HepG2 (cell line): ENCODE measurements around the gene CDH2. TPM values are rescaled to one million over a fixed set of nuclear protein-coding genes. Genes with fewer than 3 reads are reported as not detected.

ENCODE experiments used
- ARHGAP35 ChIP-seq: sonication (generic); formaldehyde crosslinking; IDR thresholded peaks from 2 replicates; pipeline ENCODE4 v1.9.0; 2022; ENCODE audit warnings: mild to moderate bottlenecking, inconsistent platforms, moderate library complexity, missing genetic modification reagents, borderline replicate concordance
- BRD4 ChIP-seq: sonication (generic); formaldehyde crosslinking; IDR thresholded peaks from 2 replicates; pipeline ENCODE4 v1.4.0; 2020; ENCODE audit warnings: missing genetic modification reagents
- CBX5 ChIP-seq: sonication (generic); formaldehyde crosslinking; IDR thresholded peaks from 2 replicates; pipeline ENCODE4 v1.4.0; 2020; ENCODE audit warnings: missing genetic modification reagents, borderline replicate concordance
- EP300 ChIP-seq, 3 experiments: sonication (generic) in 1 of 3; formaldehyde crosslinking in 1 of 3; IDR thresholded peaks; 2 replicates each; pipeline versions ENCODE4 v1.5.1 to v1.6.1; 2011 to 2020; ENCODE audit warnings: low read depth in 2 of 3, low read length in 2 of 3, borderline replicate concordance in 1 of 3, improper control_type of control experiment in 1 of 3, mild to moderate bottlenecking in 1 of 3, missing genetic modification reagents in 1 of 3, moderate library complexity in 1 of 3
- GLI4 ChIP-seq: sonication (generic); formaldehyde crosslinking; IDR thresholded peaks from 2 replicates; pipeline ENCODE4 v1.5.1; 2020; ENCODE audit warnings: missing genetic modification reagents, mild to moderate bottlenecking, moderate library complexity, borderline replicate concordance
- MTA3 ChIP-seq: sonication (generic); formaldehyde crosslinking; IDR thresholded peaks from 2 replicates; pipeline ENCODE4 v1.4.0; 2020; ENCODE audit warnings: missing genetic modification reagents
- SETDB1 ChIP-seq: sonication (generic); formaldehyde crosslinking; IDR thresholded peaks from 2 replicates; pipeline ENCODE4 v1.5.1; 2020; ENCODE audit warnings: missing genetic modification reagents, mild to moderate bottlenecking, borderline replicate concordance
- SP5 ChIP-seq: IDR thresholded peaks from 2 replicates; pipeline ENCODE4 v1.6.1; 2016; ENCODE audit warnings: low read depth, borderline replicate concordance
- ZNF251 ChIP-seq: sonication (generic); formaldehyde crosslinking; IDR thresholded peaks from 2 replicates; pipeline ENCODE4 v1.9.0; 2021; ENCODE audit warnings: mild to moderate bottlenecking, missing genetic modification reagents
- ZNF256 ChIP-seq: sonication (generic); formaldehyde crosslinking; conservative IDR thresholded peaks from 2 replicates; pipeline ENCODE4 v1.4.0; 2020; ENCODE audit warnings: missing genetic modification reagents
- polyA plus RNA-seq, 8 experiments: library from polyadenylated mRNA; depleted of rRNA in 3 of 8; stranded (reverse) in 7 of 8; unstranded in 1 of 8; fragments of >200 nt; fragmentation: Illumina TruSeq in 4 of 8; extraction: Trizol in 4 of 8; gene quantifications; 2 replicates each; pipeline versions ENCODE4 v1.2.1 to v1.2.3, GENCODE V29; 2011 to 2016; ENCODE audit warnings: low read depth in 4 of 8, missing spikeins in 1 of 8, mixed read lengths in 1 of 8; ENCODE audit not compliant: insufficient read depth in 1 of 8
- total RNA-seq, 5 experiments: library from RNA; depleted of rRNA; stranded (reverse); fragments of >200 nt; fragmentation: Illumina TruSeq; extraction: Trizol; gene quantifications; 2 replicates each; pipeline ENCODE4 v1.2.3, GENCODE V29; 2016; ENCODE audit warnings: low read depth in 1 of 5
- TF ChIP-seq, protein P1 (sequence below): sonication (generic); formaldehyde crosslinking; IDR thresholded peaks from 2 replicates; pipeline ENCODE4 v1.5.0; 2020; ENCODE audit warnings: mild to moderate bottlenecking, missing genetic modification reagents, borderline replicate concordance
- TF ChIP-seq, protein P2 (sequence below), 2 experiments: sonication (generic) in 1 of 2; formaldehyde crosslinking in 1 of 2; IDR thresholded peaks; 2 replicates each; pipeline versions ENCODE4 v1.6.1 to v1.9.0; 2014 to 2022; ENCODE audit warnings: antibody characterized with exemption in 1 of 2, borderline replicate concordance in 1 of 2, inconsistent platforms in 1 of 2, low read depth in 1 of 2, missing genetic modification reagents in 1 of 2
- TF ChIP-seq, protein P3 (sequence below): sonication (generic); formaldehyde crosslinking; IDR thresholded peaks from 2 replicates; pipeline ENCODE4 v1.5.0; 2020; ENCODE audit warnings: missing genetic modification reagents, mild to moderate bottlenecking, borderline replicate concordance

The CDH2 gene
- total and polyA plus RNA-seq, 2 of the 13 experiments (the other 11 are each of a cell fraction or from before 2014, with no cell fraction given) = 18.6 to 36.1 TPM

DNA sequence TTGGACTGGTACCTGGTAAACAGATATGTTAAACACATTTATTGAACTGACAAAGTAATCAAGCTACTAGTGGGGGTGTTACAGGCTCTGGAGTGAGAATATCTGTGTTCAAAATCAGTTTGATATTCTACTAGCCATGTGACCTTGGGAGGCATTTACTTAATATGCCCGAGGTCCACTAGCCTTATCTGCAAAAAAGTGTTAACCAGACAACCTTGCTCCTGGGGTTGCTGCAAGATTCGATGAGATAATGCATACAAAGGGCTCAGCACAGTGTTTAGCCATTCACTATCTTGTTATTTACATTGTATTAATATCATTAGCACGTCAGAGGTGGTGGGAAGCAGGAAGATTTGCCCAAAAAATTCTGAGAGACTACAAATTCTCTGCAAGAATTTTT, 103.3 kb downstream of the CDH2 start (continued):
- TF ChIP-seq, protein P1, sequence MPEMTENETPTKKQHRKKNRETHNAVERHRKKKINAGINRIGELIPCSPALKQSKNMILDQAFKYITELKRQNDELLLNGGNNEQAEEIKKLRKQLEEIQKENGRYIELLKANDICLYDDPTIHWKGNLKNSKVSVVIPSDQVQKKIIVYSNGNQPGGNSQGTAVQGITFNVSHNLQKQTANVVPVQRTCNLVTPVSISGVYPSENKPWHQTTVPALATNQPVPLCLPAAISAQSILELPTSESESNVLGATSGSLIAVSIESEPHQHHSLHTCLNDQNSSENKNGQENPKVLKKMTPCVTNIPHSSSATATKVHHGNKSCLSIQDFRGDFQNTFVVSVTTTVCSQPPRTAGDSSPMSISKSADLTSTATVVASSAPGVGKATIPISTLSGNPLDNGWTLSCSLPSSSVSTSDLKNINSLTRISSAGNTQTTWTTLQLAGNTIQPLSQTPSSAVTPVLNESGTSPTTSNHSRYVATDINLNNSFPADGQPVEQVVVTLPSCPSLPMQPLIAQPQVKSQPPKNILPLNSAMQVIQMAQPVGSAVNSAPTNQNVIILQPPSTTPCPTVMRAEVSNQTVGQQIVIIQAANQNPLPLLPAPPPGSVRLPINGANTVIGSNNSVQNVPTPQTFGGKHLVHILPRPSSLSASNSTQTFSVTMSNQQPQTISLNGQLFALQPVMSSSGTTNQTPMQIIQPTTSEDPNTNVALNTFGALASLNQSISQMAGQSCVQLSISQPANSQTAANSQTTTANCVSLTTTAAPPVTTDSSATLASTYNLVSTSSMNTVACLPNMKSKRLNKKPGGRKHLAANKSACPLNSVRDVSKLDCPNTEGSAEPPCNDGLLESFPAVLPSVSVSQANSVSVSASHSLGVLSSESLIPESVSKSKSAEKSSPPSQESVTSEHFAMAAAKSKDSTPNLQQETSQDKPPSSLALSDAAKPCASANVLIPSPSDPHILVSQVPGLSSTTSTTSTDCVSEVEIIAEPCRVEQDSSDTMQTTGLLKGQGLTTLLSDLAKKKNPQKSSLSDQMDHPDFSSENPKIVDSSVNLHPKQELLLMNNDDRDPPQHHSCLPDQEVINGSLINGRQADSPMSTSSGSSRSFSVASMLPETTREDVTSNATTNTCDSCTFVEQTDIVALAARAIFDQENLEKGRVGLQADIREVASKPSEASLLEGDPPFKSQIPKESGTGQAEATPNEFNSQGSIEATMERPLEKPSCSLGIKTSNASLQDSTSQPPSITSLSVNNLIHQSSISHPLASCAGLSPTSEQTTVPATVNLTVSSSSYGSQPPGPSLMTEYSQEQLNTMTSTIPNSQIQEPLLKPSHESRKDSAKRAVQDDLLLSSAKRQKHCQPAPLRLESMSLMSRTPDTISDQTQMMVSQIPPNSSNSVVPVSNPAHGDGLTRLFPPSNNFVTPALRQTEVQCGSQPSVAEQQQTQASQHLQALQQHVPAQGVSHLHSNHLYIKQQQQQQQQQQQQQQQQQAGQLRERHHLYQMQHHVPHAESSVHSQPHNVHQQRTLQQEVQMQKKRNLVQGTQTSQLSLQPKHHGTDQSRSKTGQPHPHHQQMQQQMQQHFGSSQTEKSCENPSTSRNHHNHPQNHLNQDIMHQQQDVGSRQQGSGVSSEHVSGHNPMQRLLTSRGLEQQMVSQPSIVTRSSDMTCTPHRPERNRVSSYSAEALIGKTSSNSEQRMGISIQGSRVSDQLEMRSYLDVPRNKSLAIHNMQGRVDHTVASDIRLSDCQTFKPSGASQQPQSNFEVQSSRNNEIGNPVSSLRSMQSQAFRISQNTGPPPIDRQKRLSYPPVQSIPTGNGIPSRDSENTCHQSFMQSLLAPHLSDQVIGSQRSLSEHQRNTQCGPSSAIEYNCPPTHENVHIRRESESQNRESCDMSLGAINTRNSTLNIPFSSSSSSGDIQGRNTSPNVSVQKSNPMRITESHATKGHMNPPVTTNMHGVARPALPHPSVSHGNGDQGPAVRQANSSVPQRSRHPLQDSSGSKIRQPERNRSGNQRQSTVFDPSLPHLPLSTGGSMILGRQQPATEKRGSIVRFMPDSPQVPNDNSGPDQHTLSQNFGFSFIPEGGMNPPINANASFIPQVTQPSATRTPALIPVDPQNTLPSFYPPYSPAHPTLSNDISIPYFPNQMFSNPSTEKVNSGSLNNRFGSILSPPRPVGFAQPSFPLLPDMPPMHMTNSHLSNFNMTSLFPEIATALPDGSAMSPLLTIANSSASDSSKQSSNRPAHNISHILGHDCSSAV (CRISPR knock-in tag) = no peak
- TF ChIP-seq SP5 (CRISPR knock-in tag) (no peak), ZNF256 (CRISPR knock-in tag) (no peak), GLI4 (CRISPR knock-in tag) (no peak), BRD4 (CRISPR knock-in tag) (no peak), CBX5 (CRISPR knock-in tag) (no peak), ZNF251 (CRISPR knock-in tag) (no peak), ARHGAP35 (CRISPR knock-in tag) (no peak), SETDB1 (CRISPR knock-in tag) (no peak), EP300 (IDR thresholded peaks at IDR 0.05; ENCODE audit: low read depth in 2 of 2, low read length in 2 of 2) (0 out of 4 replicates have a peak, but pooled peaks of 1 of the 2 experiments have one; percentile 21), EP300 (CRISPR knock-in tag; IDR thresholded peaks at IDR 0.05; ENCODE audit: borderline replicate concordance) (no peak), MTA3 (CRISPR knock-in tag) (no peak)
- TF ChIP-seq, protein P2, sequence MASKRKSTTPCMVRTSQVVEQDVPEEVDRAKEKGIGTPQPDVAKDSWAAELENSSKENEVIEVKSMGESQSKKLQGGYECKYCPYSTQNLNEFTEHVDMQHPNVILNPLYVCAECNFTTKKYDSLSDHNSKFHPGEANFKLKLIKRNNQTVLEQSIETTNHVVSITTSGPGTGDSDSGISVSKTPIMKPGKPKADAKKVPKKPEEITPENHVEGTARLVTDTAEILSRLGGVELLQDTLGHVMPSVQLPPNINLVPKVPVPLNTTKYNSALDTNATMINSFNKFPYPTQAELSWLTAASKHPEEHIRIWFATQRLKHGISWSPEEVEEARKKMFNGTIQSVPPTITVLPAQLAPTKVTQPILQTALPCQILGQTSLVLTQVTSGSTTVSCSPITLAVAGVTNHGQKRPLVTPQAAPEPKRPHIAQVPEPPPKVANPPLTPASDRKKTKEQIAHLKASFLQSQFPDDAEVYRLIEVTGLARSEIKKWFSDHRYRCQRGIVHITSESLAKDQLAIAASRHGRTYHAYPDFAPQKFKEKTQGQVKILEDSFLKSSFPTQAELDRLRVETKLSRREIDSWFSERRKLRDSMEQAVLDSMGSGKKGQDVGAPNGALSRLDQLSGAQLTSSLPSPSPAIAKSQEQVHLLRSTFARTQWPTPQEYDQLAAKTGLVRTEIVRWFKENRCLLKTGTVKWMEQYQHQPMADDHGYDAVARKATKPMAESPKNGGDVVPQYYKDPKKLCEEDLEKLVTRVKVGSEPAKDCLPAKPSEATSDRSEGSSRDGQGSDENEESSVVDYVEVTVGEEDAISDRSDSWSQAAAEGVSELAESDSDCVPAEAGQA (IDR thresholded peaks at IDR 0.05; ENCODE audit: low read depth) = no peak
- TF ChIP-seq, protein P2 (CRISPR knock-in tag; IDR thresholded peaks at IDR 0.05; ENCODE audit: borderline replicate concordance) = no peak
- TF ChIP-seq, protein P3, sequence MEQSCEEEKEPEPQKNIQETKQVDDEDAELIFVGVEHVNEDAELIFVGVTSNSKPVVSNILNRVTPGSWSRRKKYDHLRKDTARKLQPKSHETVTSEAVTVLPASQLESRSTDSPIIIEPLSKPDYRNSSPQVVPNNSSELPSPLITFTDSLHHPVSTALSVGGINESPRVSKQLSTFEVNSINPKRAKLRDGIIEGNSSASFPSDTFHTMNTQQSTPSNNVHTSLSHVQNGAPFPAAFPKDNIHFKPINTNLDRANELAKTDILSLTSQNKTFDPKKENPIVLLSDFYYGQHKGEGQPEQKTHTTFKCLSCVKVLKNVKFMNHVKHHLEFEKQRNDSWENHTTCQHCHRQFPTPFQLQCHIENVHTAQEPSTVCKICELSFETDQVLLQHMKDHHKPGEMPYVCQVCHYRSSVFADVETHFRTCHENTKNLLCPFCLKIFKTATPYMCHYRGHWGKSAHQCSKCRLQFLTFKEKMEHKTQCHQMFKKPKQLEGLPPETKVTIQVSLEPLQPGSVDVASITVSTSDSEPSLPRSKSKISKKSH (CRISPR knock-in tag) = no peak
